HG03135 (cell line): ENCODE results near the gene ZNF765.
"Not testable (repeated sequence)": the region's sequence is repeated elsewhere in the genome, so short reads cannot be mapped to it uniquely, and the experiment has no call there.

Experiments used
- ATAC-seq: cut with Tn5 transposase; IDR thresholded peaks from one replicate; pipeline ENCODE4 v1.9.1; 2021; ENCODE audit warnings: mild to moderate bottlenecking, moderate library complexity; ENCODE audit not compliant: unreplicated experiment

Gene ZNF765

DNA sequence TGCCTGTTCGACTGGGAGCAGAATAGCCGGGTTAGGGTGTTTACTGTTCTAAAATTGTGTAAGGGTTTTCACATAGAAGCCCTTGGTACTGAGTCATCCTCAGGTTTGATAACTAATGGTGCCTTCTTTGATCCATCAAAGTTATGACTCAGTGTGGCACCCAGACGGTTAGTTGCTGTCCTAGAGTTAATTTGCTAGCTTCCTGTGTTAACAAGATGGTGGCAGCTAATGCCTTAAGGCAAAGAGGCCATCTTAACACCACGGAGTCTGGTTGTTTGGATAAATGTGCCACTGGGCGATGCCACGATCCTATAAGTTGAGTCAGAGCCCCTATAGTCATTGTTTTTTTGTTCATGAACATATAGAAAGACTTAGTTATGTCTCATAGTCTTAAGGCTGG lies 80.5 kb downstream of the ZNF765 start:
- not testable (repeated sequence) for ATAC-seq
